GM12878 (cell line): Measurements from ENCODE around the gene KLHL1. TPM values are rescaled to one million over a fixed set of nuclear protein-coding genes. Genes with fewer than 3 reads are reported as not detected.
A peak's percentile ranks its signal among the peaks of the same experiment; 100 is the strongest.

ENCODE experiments used
- ATAC-seq: fragments of 200-7000 bp; cut with Tn5 transposase; 3 replicates; pipeline ENCODE4 v1.9.1; 2020; ENCODE audit warnings: mild to moderate bottlenecking, moderate library complexity
- BruUV-seq: library from RNA; stranded (reverse); fragments of 400-500 nt; replicated peaks from 2 replicates; lab custom pipeline; 2021; lab: Mats Ljungman, UMichigan
- CTCF ChIA-PET: fragments of 300-600 bp; sonication (Branson Sonifier 250); formaldehyde crosslinking; extraction: SDS; loops from one replicate; lab custom pipeline; 2021; ENCODE audit warnings: inconsistent platforms; lab: Yijun Ruan, JAX
- POLR2A ChIA-PET: fragments of 350-600 bp; formaldehyde crosslinking; extraction: SDS; loops from one replicate; lab custom pipeline; 2021; ENCODE audit warnings: inconsistent platforms; lab: Charles Lee
- RAD21 ChIA-PET: fragments of 300-600 bp; sonication (Branson Sonifier 250); formaldehyde crosslinking; loops from one replicate; lab custom pipeline; 2023; ENCODE audit warnings: antibody characterized with exemption; ENCODE audit not compliant: unreplicated experiment; lab: Charles Lee
- SMC1A ChIA-PET: fragments of 300-600 bp; sonication (Branson Sonifier 250); formaldehyde crosslinking; loops from one replicate; lab custom pipeline; 2023; ENCODE audit not compliant: unreplicated experiment, uncharacterized antibody; lab: Charles Lee
- DNase-seq: peaks from one replicate; pipeline ENCODE4 v3.0.0-alpha.2; 2011; ENCODE audit warnings: low read depth, low spot score
- FAIRE-seq: peaks from 3 replicates; lab custom pipeline; 2011; peaks lifted over from hg19 to GRCh38; lab: Jason Lieb, UNC
- H2AFZ ChIP-seq: 2 replicates; pipeline ENCODE4 v1.6.0; 2011; ENCODE audit warnings: low read depth, low read length, control low read depth; ENCODE audit not compliant: control insufficient read depth
- H3K27ac ChIP-seq: 2 replicates; pipeline ENCODE4 v1.5.1; 2011; ENCODE audit warnings: control low read depth; ENCODE audit not compliant: control insufficient read depth, insufficient read depth
- H3K27me3 ChIP-seq, 2 experiments: replicated peaks in 1 of 2; 2 replicates each; pipeline versions ENCODE4 v1.6.0 to v1.6.1; 2011; ENCODE audit warnings: low read length in 1 of 2; ENCODE audit not compliant: control insufficient read depth in 2 of 2, insufficient read depth in 2 of 2
- H3K36me3 ChIP-seq, 2 experiments: 2 replicates each; pipeline ENCODE4 v1.5.1; 2011; ENCODE audit warnings: low read length in 1 of 2; ENCODE audit not compliant: control insufficient read depth in 2 of 2, insufficient read depth in 2 of 2
- H3K4me1 ChIP-seq: 2 replicates; pipeline ENCODE4 v1.6.1; 2011; ENCODE audit warnings: mild to moderate bottlenecking, low read length, moderate library complexity, mixed read lengths; ENCODE audit not compliant: control insufficient read depth, insufficient read depth
- H3K4me2 ChIP-seq: 2 replicates; pipeline ENCODE4 v1.6.0; 2011; ENCODE audit warnings: control low read depth; ENCODE audit not compliant: control insufficient read depth, insufficient read depth
- H3K4me3 ChIP-seq: fragments of 200-600 bp; sonication (generic); 2 replicates; pipeline ENCODE4 v1.5.1; 2016
- H3K79me2 ChIP-seq: 2 replicates; pipeline ENCODE4 v1.6.0; 2011; ENCODE audit warnings: low read length; ENCODE audit not compliant: control insufficient read depth, insufficient read depth
- H3K9ac ChIP-seq: 2 replicates; pipeline ENCODE4 v1.8.0; 2011; ENCODE audit warnings: low read length, control low read depth, mixed read lengths; ENCODE audit not compliant: control insufficient read depth, insufficient read depth
- H3K9me3 ChIP-seq: replicated peaks from 3 replicates; pipeline ENCODE4 v1.5.1; 2011; ENCODE audit warnings: mild to moderate bottlenecking, low read length; ENCODE audit not compliant: control insufficient read depth, insufficient read depth
- H4K20me1 ChIP-seq: 2 replicates; pipeline ENCODE4 v1.6.0; 2011; ENCODE audit not compliant: control insufficient read depth, insufficient read depth
- ATF3 ChIP-seq: IDR thresholded peaks from 2 replicates; pipeline ENCODE4 v1.6.1; 2011; ENCODE audit warnings: low read depth, mild to moderate bottlenecking, low read length, moderate library complexity, borderline replicate concordance; ENCODE audit errors: extremely low read depth
- BMI1 ChIP-seq: fragments of 450-650 bp; IDR thresholded peaks from 2 replicates; pipeline ENCODE4 v1.6.1; 2016; ENCODE audit warnings: mild to moderate bottlenecking, moderate library complexity, borderline replicate concordance
- HDAC6 ChIP-seq: fragments of 200-600 bp; sonication (generic); IDR thresholded peaks from one replicate; pipeline ENCODE4 v1.8.0; 2017; ENCODE audit warnings: antibody characterized with exemption; ENCODE audit not compliant: unreplicated experiment
- IRF5 ChIP-seq: fragments of 450-650 bp; IDR thresholded peaks from 2 replicates; pipeline ENCODE4 v1.6.1; 2017; ENCODE audit warnings: borderline replicate concordance
- NR2F1 ChIP-seq: fragments of 450-650 bp; conservative IDR thresholded peaks from 2 replicates; pipeline ENCODE4 v1.6.1; 2017; ENCODE audit warnings: mild to moderate bottlenecking
- RELB ChIP-seq: fragments of 450-650 bp; IDR thresholded peaks from 2 replicates; pipeline ENCODE4 v1.6.1; 2017; ENCODE audit warnings: low read depth, mild to moderate bottlenecking, moderate library complexity
- RUNX3 ChIP-seq: IDR thresholded peaks from 2 replicates; pipeline ENCODE4 v1.6.1; 2012; ENCODE audit warnings: low read length, inconsistent platforms
- SREBF1 ChIP-seq: IDR thresholded peaks from 2 replicates; pipeline ENCODE4 v1.6.1; 2012; ENCODE audit warnings: mild to moderate bottlenecking, low read length
- YBX1 ChIP-seq: fragments of 450-650 bp; IDR thresholded peaks from 2 replicates; pipeline ENCODE4 v1.6.1; 2016; ENCODE audit warnings: antibody characterized with exemption
- WGBS: methylation state at CpG from one replicate; pipeline ENCODE4 v1.1.6; 2016; ENCODE audit warnings: low lambda C conversion rate; ENCODE audit not compliant: insufficient replicate concordance, insufficient coverage; ENCODE audit errors: missing lambda C conversion rate; 5-methylcytosine and 5-hydroxymethylcytosine counted together
- in situ Hi-C: fragments of 300-500 bp; cut with MboI; formaldehyde crosslinking; loops from 9 replicates; pipeline ENCODE4 v1.14.3; 2018; ENCODE audit warnings: mixed read lengths
- intact Hi-C: fragments of 100-400 bp; cut with micrococcal nuclease; formaldehyde crosslinking; loops from one replicate; pipeline ENCODE4 v1.14.2; 2022; ENCODE audit not compliant: unreplicated experiment
- polyA plus RNA-seq, 11 experiments: library from polyadenylated mRNA; depleted of rRNA in 4 of 11; unstranded in 6 of 11; stranded (reverse) in 5 of 11; fragments of >200 nt; fragmentation: Nextera tagmentation in 4 of 11; fragmentation: Illumina TruSeq in 1 of 11; extraction: Ambion mirVana in 4 of 11; extraction: Trizol in 1 of 11; gene quantifications; 1 replicate in 1 of 11; 2 replicates in 10 of 11; pipeline versions ENCODE4 v1.2.1 to v1.2.3, GENCODE V29; 2011 to 2016; ENCODE audit warnings: inconsistent platforms in 2 of 11, missing spikeins in 2 of 11, low read depth in 1 of 11
- total RNA-seq, 4 experiments: library from RNA; depleted of rRNA in 3 of 4; stranded (reverse); fragments of >200 nt in 3 of 4; fragmentation: Illumina TruSeq in 1 of 4; extraction: Trizol in 1 of 4; gene quantifications; 2 replicates each; pipeline versions ENCODE4 v1.2.1 to v1.2.3, GENCODE V29; 2013 to 2021

KLHL1 gene
- total and polyA plus RNA-seq, 10 of the 15 experiments (the other 5 are each of a cell fraction or from before 2014, with no cell fraction given): 0.02 to 0.13 (median 0.05) TPM; not detected in 2

- TF ChIP-seq BMI1 (0 out of 2 replicates have a peak, but pooled peaks have one; percentile 26), NR2F1 (peak; percentile 76), RELB (0 out of 2 replicates have a peak, but pooled peaks have one; percentile 60)
Observed at GRCh38 chr13:69683921-69684686, 424.1 kb downstream of the KLHL1 start (continued).

GRCh38 chr13:69681722-69682121, 426.5 kb downstream of the KLHL1 start:
- ChIA-PET SMC1A (interaction anchor here (0.7 to 1.1 kb wide), 3 partner anchors 51 to 117 kb away, joined by 3 to 4 read pairs (median 3); no protein-coding TSS in a partner anchor), POLR2A (interaction anchor here (0.9 kb wide), 1 partner anchor 9 kb away, joined by 3 read pairs; no protein-coding TSS in a partner anchor), RAD21 (no interaction called here), CTCF (interaction anchor here (1.1 to 1.3 kb wide), 2 partner anchors 11 to 44 kb away, joined by 3 read pairs; no protein-coding TSS in a partner anchor)
- FAIRE-seq: no peak
- H3K4me2 ChIP-seq: no peak overlapping the region
- H3K4me1 ChIP-seq: no peaks in the 10 kb centered on the region
- DNase-seq: no peak
- no peak overlapping the region for H3K9ac ChIP-seq
- no peak overlapping the region for H2AFZ ChIP-seq
- 38% methylated on average over 3 of the region's 3 CpGs for WGBS
- no peak overlapping the region for H3K4me3 ChIP-seq
- no peak for ATAC-seq
- intact Hi-C loops: no loop called here
- BruUV-seq: no TSS peak
- H3K27me3 ChIP-seq: no peaks in the 10 kb centered on the region
- no peaks in the 10 kb centered on the region for H4K20me1 ChIP-seq
- no peaks in the 10 kb centered on the region for H3K79me2 ChIP-seq
- H3K36me3 ChIP-seq: no peaks in the 10 kb centered on the region
- no peak overlapping the region for H3K27ac ChIP-seq
- TF ChIP-seq ATF3 (no peak), SREBF1 (no peak), RUNX3 (no peak), YBX1 (no peak), HDAC6 (no peak), IRF5 (no peak), RELB (no peak)
- in situ Hi-C loops: no loop called here
- H3K9me3 ChIP-seq: no peaks in the 10 kb centered on the region
